Peyer's patch (tissue), 4 donors: ENCODE results near the gene CDH4. TPM values are rescaled to one million over a fixed set of nuclear protein-coding genes. Genes with fewer than 3 reads are reported as not detected.

ENCODE experiments used
- DNase-seq, 3 donors: peaks; one replicate each; pipeline ENCODE4 v3.0.0-alpha.2; 2017 to 2019
- H3K27ac ChIP-seq, 4 donors: fragments of 200-600 bp; sonication (generic); one replicate each; pipeline ENCODE4 v1.5.1; 2016 to 2019
- H3K27me3 ChIP-seq, 2 donors: fragments of 200-600 bp; sonication (generic); one replicate each; pipeline ENCODE4 v1.5.1; 2019
- H3K36me3 ChIP-seq, 3 donors: fragments of 200-600 bp; sonication (generic); one replicate each; pipeline ENCODE4 v1.5.1; 2016 to 2019
- H3K4me1 ChIP-seq, 4 donors: fragments of 200-600 bp; sonication (generic); one replicate each; pipeline ENCODE4 v1.5.1; 2016 to 2019
- H3K4me3 ChIP-seq, 4 donors: fragments of 200-600 bp; sonication (generic); 1 replicate in 3 of 4; 2 replicates in 1 of 4; pipeline ENCODE4 v1.5.1; 2016 to 2019; ENCODE audit warnings: mild to moderate bottlenecking in 1 of 4
- H3K9me3 ChIP-seq, 4 donors: fragments of 200-600 bp; sonication (generic); one replicate each; pipeline ENCODE4 v1.5.1; 2016 to 2019; ENCODE audit warnings: mild to moderate bottlenecking in 1 of 4
- POLR2A ChIP-seq, 2 donors: fragments of 450-650 bp; IDR thresholded peaks; one replicate each; pipeline ENCODE4 v1.5.1; 2017; ENCODE audit warnings: antibody characterized with exemption in 2 of 2, mild to moderate bottlenecking in 2 of 2, moderate library complexity in 2 of 2
- total RNA-seq, 4 donors: library from RNA; depleted of rRNA; stranded (reverse); fragments of >200 nt; gene quantifications; one replicate each; pipeline ENCODE4 v1.1.0, GENCODE V29; 2016
- TF ChIP-seq, protein P1 (sequence below), 6 experiments: fragments of 450-650 bp in 4 of 6; fragments of 200-600 bp in 2 of 6; sonication (generic) in 1 of 6; IDR thresholded peaks; one replicate each; pipeline ENCODE4 v1.5.1; 2017 to 2019; ENCODE audit warnings: antibody characterized with exemption in 6 of 6, mild to moderate bottlenecking in 3 of 6, moderate library complexity in 1 of 6

The CDH4 gene
- total RNA-seq, 4 donors from 2014 or later = 0.27 TPM; not detected in 3

GRCh38 chr20:61576372-61576771, 324.3 kb downstream of the CDH4 start:
- Histone ChIP-seq H3K4me1 (no peaks in the 10 kb centered on the region), H3K9me3 (no peaks in the 10 kb centered on the region), H3K36me3 (no peaks in the 10 kb centered on the region), H3K27me3 (no peaks in the 10 kb centered on the region), H3K27ac (no peak overlapping the region), H3K4me3 (no peak overlapping the region)
- no peak for DNase-seq
- TF ChIP-seq, protein P1, sequence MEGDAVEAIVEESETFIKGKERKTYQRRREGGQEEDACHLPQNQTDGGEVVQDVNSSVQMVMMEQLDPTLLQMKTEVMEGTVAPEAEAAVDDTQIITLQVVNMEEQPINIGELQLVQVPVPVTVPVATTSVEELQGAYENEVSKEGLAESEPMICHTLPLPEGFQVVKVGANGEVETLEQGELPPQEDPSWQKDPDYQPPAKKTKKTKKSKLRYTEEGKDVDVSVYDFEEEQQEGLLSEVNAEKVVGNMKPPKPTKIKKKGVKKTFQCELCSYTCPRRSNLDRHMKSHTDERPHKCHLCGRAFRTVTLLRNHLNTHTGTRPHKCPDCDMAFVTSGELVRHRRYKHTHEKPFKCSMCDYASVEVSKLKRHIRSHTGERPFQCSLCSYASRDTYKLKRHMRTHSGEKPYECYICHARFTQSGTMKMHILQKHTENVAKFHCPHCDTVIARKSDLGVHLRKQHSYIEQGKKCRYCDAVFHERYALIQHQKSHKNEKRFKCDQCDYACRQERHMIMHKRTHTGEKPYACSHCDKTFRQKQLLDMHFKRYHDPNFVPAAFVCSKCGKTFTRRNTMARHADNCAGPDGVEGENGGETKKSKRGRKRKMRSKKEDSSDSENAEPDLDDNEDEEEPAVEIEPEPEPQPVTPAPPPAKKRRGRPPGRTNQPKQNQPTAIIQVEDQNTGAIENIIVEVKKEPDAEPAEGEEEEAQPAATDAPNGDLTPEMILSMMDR (IDR thresholded peaks at IDR 0.05) = no peak
- TF ChIP-seq POLR2A (IDR thresholded peaks at IDR 0.05) = no peak

GRCh38 chr20:61577065-61577464, 325.0 kb downstream of the CDH4 start:
- Histone ChIP-seq H3K4me1 (no peaks in the 10 kb centered on the region), H3K9me3 (no peaks in the 10 kb centered on the region), H3K36me3 (no peaks in the 10 kb centered on the region), H3K27ac (no peak overlapping the region), H3K4me3 (no peak overlapping the region), H3K27me3 (no peaks in the 10 kb centered on the region)
- no peak for TF ChIP-seq POLR2A (IDR thresholded peaks at IDR 0.05)
- TF ChIP-seq, protein P1 (IDR thresholded peaks at IDR 0.05) = no peak
- DNase-seq = no peak

GRCh38 chr20:61579908-61580307, 327.8 kb downstream of the CDH4 start:
- Histone ChIP-seq H3K27ac (no peak overlapping the region), H3K9me3 (no peaks in the 10 kb centered on the region), H3K4me3 (no peak overlapping the region), H3K36me3 (no peaks in the 10 kb centered on the region), H3K4me1 (no peaks in the 10 kb centered on the region), H3K27me3 (no peaks in the 10 kb centered on the region)
- no peak for DNase-seq
- no peak for TF ChIP-seq POLR2A (IDR thresholded peaks at IDR 0.05)
- TF ChIP-seq, protein P1 (IDR thresholded peaks at IDR 0.05) = no peak

DNA sequence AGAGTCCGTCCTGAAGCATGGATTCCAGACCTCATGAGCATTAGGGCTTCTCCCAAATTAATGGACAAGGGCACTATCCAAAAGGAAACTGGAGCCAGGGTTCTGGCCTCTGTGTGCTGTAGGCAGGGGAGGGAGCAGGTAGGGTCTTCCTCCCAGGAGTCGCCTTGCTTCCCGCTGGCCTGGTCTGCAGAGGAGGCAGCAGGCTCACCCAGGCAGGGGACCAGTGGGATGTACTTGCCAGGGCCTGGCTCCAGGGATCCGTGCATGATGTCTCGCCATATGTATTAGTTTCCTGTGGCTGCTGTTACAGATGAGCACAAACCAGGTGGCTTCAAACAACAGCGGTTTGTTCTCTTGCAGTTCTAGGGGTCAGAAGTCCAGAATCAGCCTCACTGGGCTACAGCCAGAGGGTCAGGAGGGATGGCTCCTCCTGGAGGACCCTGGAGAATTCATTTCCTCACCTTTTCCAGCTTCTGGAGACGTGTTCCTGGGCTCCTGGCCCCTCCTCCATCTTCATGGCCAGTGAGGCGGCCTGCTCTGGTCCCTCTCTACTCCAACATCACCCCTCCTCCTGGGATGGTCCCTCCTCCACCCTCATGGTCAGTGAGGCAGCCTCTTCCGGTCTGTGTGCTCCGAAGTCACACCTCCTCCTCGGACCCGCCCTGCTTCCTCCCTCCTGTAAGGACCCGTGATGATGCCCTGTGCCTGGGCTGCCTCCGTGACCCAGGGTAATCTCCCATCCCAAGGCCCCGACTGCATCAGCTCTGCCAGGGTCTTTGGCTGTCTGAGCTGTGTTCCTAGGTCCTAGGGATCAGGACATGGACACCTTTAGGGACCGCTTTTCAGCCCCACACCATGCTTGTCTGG, 329.1 kb downstream of the CDH4 start:
- DNase-seq = no peak
- no peaks in the 10 kb centered on the region for H3K36me3 ChIP-seq
- no peaks in the 10 kb centered on the region for H3K9me3 ChIP-seq
- H3K27me3 ChIP-seq = no peaks in the 10 kb centered on the region
- no peaks in the 10 kb centered on the region for H3K4me1 ChIP-seq
- TF ChIP-seq, protein P1 (IDR thresholded peaks at IDR 0.05) = no peak
- no peak for TF ChIP-seq POLR2A (IDR thresholded peaks at IDR 0.05)
- no peak overlapping the region for H3K4me3 ChIP-seq
- H3K27ac ChIP-seq = no peak overlapping the region

DNA sequence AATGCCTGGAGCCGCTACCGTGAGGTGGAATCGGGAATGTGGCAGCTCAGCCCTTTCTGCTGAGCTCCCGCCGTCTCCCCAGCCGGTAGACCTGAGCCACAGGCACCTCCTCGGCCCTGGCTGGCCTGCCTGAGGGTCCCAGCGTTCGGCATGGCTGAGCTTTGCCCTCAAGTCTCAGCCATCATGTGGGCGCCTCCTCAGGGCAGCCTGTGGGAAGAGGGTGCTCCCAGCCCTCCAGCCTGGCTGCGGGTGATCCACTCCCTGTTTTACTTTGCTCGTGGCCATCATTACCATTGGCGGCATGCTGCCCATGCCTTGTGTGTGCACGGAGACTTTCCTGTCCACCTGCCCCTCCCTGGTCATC, 329.7 kb downstream of the CDH4 start:
- Histone ChIP-seq H3K27me3 (no peaks in the 10 kb centered on the region), H3K4me1 (no peaks in the 10 kb centered on the region), H3K9me3 (no peaks in the 10 kb centered on the region), H3K36me3 (no peaks in the 10 kb centered on the region), H3K4me3 (no peak overlapping the region), H3K27ac (no peak overlapping the region)
- DNase-seq = no peak
- TF ChIP-seq, protein P1 (IDR thresholded peaks at IDR 0.05) = no peak
- no peak for TF ChIP-seq POLR2A (IDR thresholded peaks at IDR 0.05)
